ENCODE data around the gene EFCAB3.
"Not testable (repeated sequence)": the region's sequence is repeated elsewhere in the genome, so short reads cannot be mapped to it uniquely, and the experiment has no call there.

Gene EFCAB3

DNA sequence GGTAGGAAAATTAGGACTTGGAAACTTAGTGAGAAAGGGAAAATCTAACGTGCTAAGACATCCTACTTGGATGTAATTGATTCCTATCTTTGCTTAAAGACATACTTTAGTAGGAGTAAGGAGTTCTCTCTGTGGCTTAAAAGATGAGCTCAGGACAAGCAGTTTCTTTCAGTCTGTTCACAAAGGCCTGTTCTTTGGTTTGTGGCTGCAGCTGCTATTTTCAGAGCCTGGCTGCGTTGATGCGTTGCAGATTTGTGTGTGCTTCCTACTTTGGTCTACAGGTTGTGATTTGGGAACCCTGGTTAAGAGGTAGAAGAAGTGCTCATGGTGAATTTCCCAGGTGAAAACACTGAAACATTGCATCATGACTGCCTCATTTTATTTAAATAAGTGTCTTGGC lies 73.8 kb downstream of the EFCAB3 start:
- not testable (repeated sequence) for H3K9ac ChIP-seq; H3K4me3 ChIP-seq (ENCODE audit: low read depth, low read length); H3K79me2 ChIP-seq; H3K27ac ChIP-seq; H2AFZ ChIP-seq; H3K27me3 ChIP-seq (ENCODE audit: control insufficient read depth, insufficient read depth, low read length); H3K4me2 ChIP-seq (ENCODE audit: low read length); H3K36me3 ChIP-seq (ENCODE audit: control insufficient read depth, insufficient read depth, low read length); H3K4me1 ChIP-seq; H3K9me3 ChIP-seq (ENCODE audit: control insufficient read depth, low read length)

GRCh38 chr17:62456016-62456415 lies 75.7 kb downstream of the EFCAB3 start:
- Histone ChIP-seq H3K4me2 (ENCODE audit: low read length) (no peak overlapping the region), H2AFZ (no peak overlapping the region), H3K4me1 (no peaks in the 10 kb centered on the region), H3K27ac (no peak overlapping the region), H3K27me3 (ENCODE audit: control insufficient read depth, insufficient read depth, low read length) (no peaks in the 10 kb centered on the region), H3K36me3 (ENCODE audit: control insufficient read depth, insufficient read depth, low read length) (no peaks in the 10 kb centered on the region), H3K4me3 (ENCODE audit: low read depth, low read length) (no peak overlapping the region), H3K9ac (no peak overlapping the region), H3K9me3 (ENCODE audit: control insufficient read depth, low read length) (no peaks in the 10 kb centered on the region), H3K79me2 (no peaks in the 10 kb centered on the region)
- TF ChIP-seq, protein P1, sequence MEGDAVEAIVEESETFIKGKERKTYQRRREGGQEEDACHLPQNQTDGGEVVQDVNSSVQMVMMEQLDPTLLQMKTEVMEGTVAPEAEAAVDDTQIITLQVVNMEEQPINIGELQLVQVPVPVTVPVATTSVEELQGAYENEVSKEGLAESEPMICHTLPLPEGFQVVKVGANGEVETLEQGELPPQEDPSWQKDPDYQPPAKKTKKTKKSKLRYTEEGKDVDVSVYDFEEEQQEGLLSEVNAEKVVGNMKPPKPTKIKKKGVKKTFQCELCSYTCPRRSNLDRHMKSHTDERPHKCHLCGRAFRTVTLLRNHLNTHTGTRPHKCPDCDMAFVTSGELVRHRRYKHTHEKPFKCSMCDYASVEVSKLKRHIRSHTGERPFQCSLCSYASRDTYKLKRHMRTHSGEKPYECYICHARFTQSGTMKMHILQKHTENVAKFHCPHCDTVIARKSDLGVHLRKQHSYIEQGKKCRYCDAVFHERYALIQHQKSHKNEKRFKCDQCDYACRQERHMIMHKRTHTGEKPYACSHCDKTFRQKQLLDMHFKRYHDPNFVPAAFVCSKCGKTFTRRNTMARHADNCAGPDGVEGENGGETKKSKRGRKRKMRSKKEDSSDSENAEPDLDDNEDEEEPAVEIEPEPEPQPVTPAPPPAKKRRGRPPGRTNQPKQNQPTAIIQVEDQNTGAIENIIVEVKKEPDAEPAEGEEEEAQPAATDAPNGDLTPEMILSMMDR (IDR thresholded peaks at IDR 0.05) = no peak

GRCh38 chr17:62458483-62458882 lies 78.1 kb downstream of the EFCAB3 start:
- not testable (repeated sequence) for H3K27me3 ChIP-seq (ENCODE audit: control insufficient read depth, insufficient read depth, low read length); H3K4me1 ChIP-seq; H2AFZ ChIP-seq; H3K27ac ChIP-seq; H3K36me3 ChIP-seq (ENCODE audit: control insufficient read depth, insufficient read depth, low read length); H3K9me3 ChIP-seq (ENCODE audit: control insufficient read depth, low read length); H3K79me2 ChIP-seq; H3K9ac ChIP-seq; H3K4me2 ChIP-seq (ENCODE audit: low read length); H3K4me3 ChIP-seq (ENCODE audit: low read depth, low read length)

GRCh38 chr17:62464422-62464821 lies 84.1 kb downstream of the EFCAB3 start:
- H3K27ac ChIP-seq; H2AFZ ChIP-seq; H3K4me3 ChIP-seq (ENCODE audit: low read depth, low read length); H3K36me3 ChIP-seq (ENCODE audit: control insufficient read depth, insufficient read depth, low read length); H3K4me2 ChIP-seq (ENCODE audit: low read length); H3K79me2 ChIP-seq; H3K4me1 ChIP-seq; H3K9ac ChIP-seq; H3K27me3 ChIP-seq (ENCODE audit: control insufficient read depth, insufficient read depth, low read length); H3K9me3 ChIP-seq (ENCODE audit: control insufficient read depth, low read length): not testable (repeated sequence)

DNA sequence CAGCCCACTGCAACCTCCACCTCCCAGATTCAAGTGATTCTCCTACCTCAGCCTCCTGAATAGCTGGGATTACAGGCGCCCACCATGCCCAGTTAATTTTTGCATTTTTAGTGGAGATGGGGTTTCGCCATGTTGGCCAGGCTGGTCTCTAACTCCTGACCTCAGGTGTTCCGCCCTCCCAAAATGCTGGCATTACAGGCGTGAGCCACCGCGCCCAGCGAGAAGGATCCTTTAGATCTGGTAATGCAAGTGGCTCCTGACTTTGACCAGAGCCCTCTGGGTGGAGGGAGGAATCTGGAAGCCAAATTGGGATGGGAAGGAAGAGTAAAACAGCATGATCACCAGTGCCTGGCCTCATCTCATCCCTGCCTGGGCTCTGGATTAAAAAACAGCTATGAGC lies 84.9 kb downstream of the EFCAB3 start:
- not testable (repeated sequence) for H3K4me1 ChIP-seq

More for the DNA sequence above, 84.9 kb downstream of the EFCAB3 start:
- not testable (repeated sequence) for H2AFZ ChIP-seq; H3K36me3 ChIP-seq (ENCODE audit: control insufficient read depth, insufficient read depth, low read length); H3K4me2 ChIP-seq (ENCODE audit: low read length); H3K79me2 ChIP-seq; H3K9me3 ChIP-seq (ENCODE audit: control insufficient read depth, low read length); H3K4me3 ChIP-seq (ENCODE audit: low read depth, low read length); H3K27me3 ChIP-seq (ENCODE audit: control insufficient read depth, insufficient read depth, low read length); H3K27ac ChIP-seq; H3K9ac ChIP-seq
